ENCODE measurements around the gene NKD1. TPM values are rescaled to one million over a fixed set of nuclear protein-coding genes. Genes with fewer than 3 reads are reported as not detected.

Gene NKD1
- total and polyA plus RNA-seq, 2 of the 8 experiments (the other 6 are each of a cell fraction or from before 2014, with no cell fraction given), result 0.70 to 4.5 TPM

- WGBS, 2 experiments (ENCODE audit: extremely low coverage in 1 of 2, insufficient coverage in 1 of 2, insufficient read length in 1 of 2, insufficient replicate concordance in 2 of 2, low coverage in 1 of 2, low lambda C conversion rate in 2 of 2, missing lambda C conversion rate in 1 of 2), result 85% methylated on average over 4 of the region's 9 CpGs; no CpG with 5 or more reads in 1 of the 2 experiments
- ChIA-PET CTCF (ENCODE audit: partially characterized antibody) (interaction anchor here (0.9 to 2.1 kb wide), 5 partner anchors 18 to 84 kb away, joined by 3 to 6 read pairs (median 3); no protein-coding TSS in a partner anchor), POLR2A (ENCODE audit: partially characterized antibody) (no interaction called here)
- H4K8ac ChIP-seq (ENCODE audit: extremely low read depth, insufficient read depth, low read length), result no peak overlapping the region
- no peak overlapping the region for H2AFZ ChIP-seq (ENCODE audit: low read length)
- H2BK5ac ChIP-seq (ENCODE audit: low read depth, low read length), result no peak overlapping the region
- no peak overlapping the region for H3K4me2 ChIP-seq (ENCODE audit: insufficient read depth in 1 of 2, low read depth in 2 of 2, low read length in 2 of 2)
- H2BK12ac ChIP-seq (ENCODE audit: low read depth, low read length), result no peak overlapping the region
- H3K79me2 ChIP-seq (ENCODE audit: control insufficient read depth in 1 of 2, insufficient read depth in 2 of 2, low read length in 2 of 2), result no peaks in the 10 kb centered on the region
- no peak overlapping the region for H3K18ac ChIP-seq (ENCODE audit: extremely low read depth, low read length)
- H3K4ac ChIP-seq (replicated peaks; ENCODE audit: insufficient read length, low read depth, low read length), result no peak overlapping the region
- H4K91ac ChIP-seq (replicated peaks; ENCODE audit: insufficient read length, low read length), result no peak overlapping the region
- no peak overlapping the region for H3K9ac ChIP-seq (replicated peaks in 1 of 4; ENCODE audit: extremely low read depth in 1 of 4, low read depth in 3 of 4, low read length in 3 of 4)
- H3K9me3 ChIP-seq (ENCODE audit: insufficient read depth in 2 of 2, low read depth in 1 of 2, low read length in 1 of 2), result no peaks in the 10 kb centered on the region
- peaks cover 0 to 7% of the 10 kb centered on the region in 2 experiments for H4K20me1 ChIP-seq (replicated peaks in 1 of 2; ENCODE audit: control insufficient read depth in 1 of 2, insufficient read depth in 2 of 2, low read length in 2 of 2)
- H3K36me3 ChIP-seq (ENCODE audit: control insufficient read depth in 2 of 4, insufficient read depth in 4 of 4, low read length in 3 of 4), result no peaks in the 10 kb centered on the region
- H4K5ac ChIP-seq (ENCODE audit: insufficient read length, low read depth, low read length), result no peak overlapping the region
- H3K27ac ChIP-seq (ENCODE audit: low read depth, low read length), result no peak overlapping the region
- H3K4me3 ChIP-seq (ENCODE audit: extremely low read depth in 1 of 4, insufficient read depth in 2 of 4, low read depth in 3 of 4, low read length in 4 of 4), result no peak overlapping the region
- no peak for DNase-seq (ENCODE audit: low read depth in 1 of 2, low spot score in 2 of 2)
- peaks cover 15% of the 10 kb centered on the region for H3K23me2 ChIP-seq (ENCODE audit: low read depth, low read length)
- no peak overlapping the region for H3K14ac ChIP-seq (ENCODE audit: insufficient read length)
- peaks cover 0 to 26% (median 23%) of the 10 kb centered on the region in 4 experiments; a peak in 6 of 7 replicates for H3K27me3 ChIP-seq (replicated peaks in 1 of 4; ENCODE audit: control insufficient read depth in 3 of 4, extremely low read depth in 1 of 4, insufficient read depth in 3 of 4, low read length in 3 of 4)
- no peak overlapping the region for H2AK5ac ChIP-seq (ENCODE audit: low read depth, low read length)
- no peaks in the 10 kb centered on the region for H3K79me1 ChIP-seq (ENCODE audit: low read depth, low read length)
- no peak overlapping the region for H3K23ac ChIP-seq (ENCODE audit: insufficient read length)
- H3K4me1 ChIP-seq (replicated peaks in 1 of 4; ENCODE audit: control insufficient read depth in 3 of 4, insufficient read depth in 4 of 4, low read length in 3 of 4), result peaks cover 0 to 6% (median 1%) of the 10 kb centered on the region in 4 experiments; a peak in 3 of 7 replicates
- H2BK20ac ChIP-seq (ENCODE audit: low read length), result no peak overlapping the region
- FAIRE-seq, result no peak
- no peak overlapping the region for H2BK120ac ChIP-seq (replicated peaks; ENCODE audit: low read depth, low read length)
- H2BK15ac ChIP-seq (ENCODE audit: low read length), result no peak overlapping the region
- no peak overlapping the region for H3K56ac ChIP-seq (replicated peaks; ENCODE audit: insufficient read length, low read depth, low read length)
- TF ChIP-seq SIX5 (IDR thresholded peaks at IDR 0.05; ENCODE audit: low read depth, low read length), result no peak
- no peak for TF ChIP-seq JUN (IDR thresholded peaks at IDR 0.05; ENCODE audit: low read depth, low read length)
- TF ChIP-seq SUZ12 (IDR thresholded peaks at IDR 0.05; ENCODE audit: low read length), result no peak
- TF ChIP-seq SRF (IDR thresholded peaks at IDR 0.05; ENCODE audit: low read depth, low read length), result no peak
- TF ChIP-seq MAFK (IDR thresholded peaks at IDR 0.05; ENCODE audit: low read depth, low read length), result no peak
- no peak for TF ChIP-seq HDAC2 (IDR thresholded peaks at IDR 0.05; ENCODE audit: borderline replicate concordance in 1 of 2, low read depth in 2 of 2, low read length in 2 of 2)
- no peak for TF ChIP-seq RFX5 (IDR thresholded peaks at IDR 0.05; ENCODE audit: borderline replicate concordance, low read depth, low read length)
- TF ChIP-seq KDM4A (IDR thresholded peaks at IDR 0.05; ENCODE audit: low read depth, low read length, severe bottlenecking), result no peak
- TF ChIP-seq TCF12 (IDR thresholded peaks at IDR 0.05; ENCODE audit: low read depth, low read length), result no peak
- no peak for TF ChIP-seq CREB1 (IDR thresholded peaks at IDR 0.05)
- TF ChIP-seq NANOG (IDR thresholded peaks at IDR 0.05; ENCODE audit: insufficient read depth, low read depth, low read length, poor library complexity, severe bottlenecking), result no peak
- TF ChIP-seq GABPA (IDR thresholded peaks at IDR 0.05; ENCODE audit: borderline replicate concordance, insufficient read depth, low read length), result no peak
Observed at GRCh38 chr16:50695017-50696000, 147.1 kb downstream of the NKD1 start.

Data from H1 (cell line).